Adrenal gland (tissue), 5 donors: ENCODE results near the gene GABRR3.

ENCODE experiments used
- POLR2A ChIP-seq, 2 donors: fragments of 450-650 bp; IDR thresholded peaks; one replicate each; pipeline ENCODE4 v1.6.1; 2017; ENCODE audit warnings: antibody characterized with exemption in 2 of 2, mild to moderate bottlenecking in 2 of 2, moderate library complexity in 1 of 2
- TF ChIP-seq, protein P1 (sequence below), 6 experiments: fragments of 450-650 bp in 4 of 6; fragments of 200-600 bp in 2 of 6; sonication (generic) in 1 of 6; IDR thresholded peaks; 1 replicate in 5 of 6; 2 replicates in 1 of 6; pipeline versions ENCODE4 v1.5.1 to v1.8.0; 2016 to 2021; ENCODE audit warnings: antibody characterized with exemption in 6 of 6, mild to moderate bottlenecking in 2 of 6, moderate library complexity in 1 of 6
- donor health status: DM: no; HTN: no; CAD: no.

DNA sequence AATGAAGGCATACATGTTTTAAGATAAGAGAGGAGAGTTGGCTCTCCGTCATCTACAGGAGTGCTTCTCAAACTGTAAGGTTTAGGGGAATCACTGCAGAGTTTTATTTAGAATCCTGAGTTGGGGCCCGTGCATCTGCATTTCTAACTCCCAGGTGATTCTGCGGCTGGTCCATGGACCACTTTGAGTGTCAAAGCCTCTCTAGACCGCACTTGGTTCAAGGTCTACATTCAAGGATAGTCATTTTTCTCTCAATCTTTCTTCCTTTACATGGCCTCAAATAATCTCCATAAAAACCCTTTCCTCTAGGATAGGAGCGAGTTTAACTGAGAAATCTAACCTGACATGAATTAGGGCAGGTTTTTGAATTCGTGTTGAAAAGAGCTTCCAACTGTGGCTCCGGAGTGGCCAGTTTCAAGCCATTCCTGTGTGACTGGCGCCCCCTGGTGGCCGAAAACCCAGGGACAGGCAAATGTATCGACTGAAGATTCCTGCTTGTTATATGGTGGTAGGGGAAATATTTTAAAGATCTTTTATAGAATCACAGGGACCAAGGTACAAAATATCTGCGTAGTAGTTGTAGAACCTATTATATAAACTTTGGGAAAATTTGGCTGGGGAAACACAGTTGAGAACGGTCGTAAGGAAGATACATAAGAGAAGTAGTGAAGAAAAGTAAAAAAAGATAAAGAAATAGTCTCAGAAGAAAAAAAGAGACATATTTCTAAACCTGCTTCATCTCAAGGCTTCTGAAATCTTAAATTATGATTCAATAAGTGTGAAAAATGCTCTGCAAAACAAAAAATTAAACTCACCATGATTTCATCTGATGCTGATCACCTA lies 11.9 kb downstream of the GABRR3 start:
- TF ChIP-seq, protein P1, sequence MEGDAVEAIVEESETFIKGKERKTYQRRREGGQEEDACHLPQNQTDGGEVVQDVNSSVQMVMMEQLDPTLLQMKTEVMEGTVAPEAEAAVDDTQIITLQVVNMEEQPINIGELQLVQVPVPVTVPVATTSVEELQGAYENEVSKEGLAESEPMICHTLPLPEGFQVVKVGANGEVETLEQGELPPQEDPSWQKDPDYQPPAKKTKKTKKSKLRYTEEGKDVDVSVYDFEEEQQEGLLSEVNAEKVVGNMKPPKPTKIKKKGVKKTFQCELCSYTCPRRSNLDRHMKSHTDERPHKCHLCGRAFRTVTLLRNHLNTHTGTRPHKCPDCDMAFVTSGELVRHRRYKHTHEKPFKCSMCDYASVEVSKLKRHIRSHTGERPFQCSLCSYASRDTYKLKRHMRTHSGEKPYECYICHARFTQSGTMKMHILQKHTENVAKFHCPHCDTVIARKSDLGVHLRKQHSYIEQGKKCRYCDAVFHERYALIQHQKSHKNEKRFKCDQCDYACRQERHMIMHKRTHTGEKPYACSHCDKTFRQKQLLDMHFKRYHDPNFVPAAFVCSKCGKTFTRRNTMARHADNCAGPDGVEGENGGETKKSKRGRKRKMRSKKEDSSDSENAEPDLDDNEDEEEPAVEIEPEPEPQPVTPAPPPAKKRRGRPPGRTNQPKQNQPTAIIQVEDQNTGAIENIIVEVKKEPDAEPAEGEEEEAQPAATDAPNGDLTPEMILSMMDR (IDR thresholded peaks at IDR 0.05): peak; percentile 81 to 99 (median 94)
- no peak for TF ChIP-seq POLR2A (IDR thresholded peaks at IDR 0.05)
